ENCODE measurements around the gene CYP8B1. TPM values are rescaled to one million over a fixed set of nuclear protein-coding genes. Genes with fewer than 3 reads are reported as not detected.

The CYP8B1 gene
- total RNA-seq, 4 donors from 2014 or later = not detected

DNA sequence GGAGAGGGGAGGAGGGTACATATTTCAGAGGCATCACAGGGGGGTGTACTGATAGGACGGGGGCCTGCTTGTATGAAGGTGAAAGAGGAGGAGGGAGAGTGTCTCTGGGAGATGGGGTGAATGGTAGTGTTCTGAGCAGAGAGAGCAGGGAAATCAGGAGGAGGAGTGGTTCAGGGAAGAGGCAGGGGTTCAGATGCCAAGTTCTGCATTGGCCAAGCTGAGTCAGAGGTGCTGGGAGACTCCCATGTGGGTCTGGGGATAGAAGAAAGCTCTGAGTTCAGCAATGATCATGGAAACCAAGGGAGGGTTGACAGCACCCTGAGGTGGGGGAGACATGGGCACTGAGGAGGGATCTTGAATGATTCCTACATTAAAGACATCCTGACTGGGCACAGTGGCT is 3.0 kb downstream of the CYP8B1 start:
- no peaks in the 10 kb centered on the region for H3K4me1 ChIP-seq
- WGBS, 2 donors = 83 to 90% methylated on average over 1 of the region's 1 CpG
- H3K9me3 ChIP-seq = no peaks in the 10 kb centered on the region
- no peaks in the 10 kb centered on the region for H3K27me3 ChIP-seq
- no peak for DNase-seq
- intact Hi-C loops (cut with DNase I) = no loop called here
- no peak for TF ChIP-seq POLR2A (IDR thresholded peaks at IDR 0.05)
- TF ChIP-seq, protein P1, sequence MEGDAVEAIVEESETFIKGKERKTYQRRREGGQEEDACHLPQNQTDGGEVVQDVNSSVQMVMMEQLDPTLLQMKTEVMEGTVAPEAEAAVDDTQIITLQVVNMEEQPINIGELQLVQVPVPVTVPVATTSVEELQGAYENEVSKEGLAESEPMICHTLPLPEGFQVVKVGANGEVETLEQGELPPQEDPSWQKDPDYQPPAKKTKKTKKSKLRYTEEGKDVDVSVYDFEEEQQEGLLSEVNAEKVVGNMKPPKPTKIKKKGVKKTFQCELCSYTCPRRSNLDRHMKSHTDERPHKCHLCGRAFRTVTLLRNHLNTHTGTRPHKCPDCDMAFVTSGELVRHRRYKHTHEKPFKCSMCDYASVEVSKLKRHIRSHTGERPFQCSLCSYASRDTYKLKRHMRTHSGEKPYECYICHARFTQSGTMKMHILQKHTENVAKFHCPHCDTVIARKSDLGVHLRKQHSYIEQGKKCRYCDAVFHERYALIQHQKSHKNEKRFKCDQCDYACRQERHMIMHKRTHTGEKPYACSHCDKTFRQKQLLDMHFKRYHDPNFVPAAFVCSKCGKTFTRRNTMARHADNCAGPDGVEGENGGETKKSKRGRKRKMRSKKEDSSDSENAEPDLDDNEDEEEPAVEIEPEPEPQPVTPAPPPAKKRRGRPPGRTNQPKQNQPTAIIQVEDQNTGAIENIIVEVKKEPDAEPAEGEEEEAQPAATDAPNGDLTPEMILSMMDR (IDR thresholded peaks at IDR 0.05) = no peak
- H3K4me3 ChIP-seq (replicated peaks in 1 of 3) = no peak overlapping the region
- H3K27ac ChIP-seq = no peak overlapping the region
- H3K36me3 ChIP-seq = no peaks in the 10 kb centered on the region

DNA sequence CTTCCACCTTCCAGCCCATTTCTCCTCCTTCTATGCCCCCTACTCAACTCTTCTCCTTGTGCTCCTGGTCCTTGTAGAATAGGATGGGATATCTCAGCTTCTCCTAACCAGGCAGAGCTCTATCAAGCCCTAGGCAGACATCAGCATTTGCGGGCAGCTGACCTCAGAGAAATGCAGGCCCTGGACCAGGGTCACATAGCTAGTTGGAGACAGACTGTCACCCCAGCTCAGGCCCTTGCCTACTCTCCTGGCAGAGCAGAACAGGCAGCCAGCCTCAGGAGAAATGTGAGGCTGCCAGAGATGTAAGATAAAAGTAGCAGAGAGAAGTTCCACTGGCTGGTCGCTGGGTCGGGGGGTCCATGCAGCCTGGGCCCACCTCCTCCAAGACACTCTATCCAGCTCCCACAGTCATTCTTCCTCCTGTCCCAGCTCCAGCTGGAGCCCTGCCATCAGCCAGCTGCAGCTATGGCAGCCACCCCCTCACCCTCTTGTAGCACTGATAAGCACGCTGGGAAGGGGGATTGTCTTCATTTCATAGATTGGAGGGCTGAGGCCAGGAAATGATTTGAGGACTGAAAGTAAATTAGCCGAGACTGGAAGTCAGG is 4.0 kb downstream of the CYP8B1 start:
- no peak overlapping the region for H3K27ac ChIP-seq
- H3K4me1 ChIP-seq = no peaks in the 10 kb centered on the region
- 37 to 46% methylated on average over 5 of the region's 5 CpGs for WGBS, 2 donors
- H3K9me3 ChIP-seq = no peaks in the 10 kb centered on the region
- intact Hi-C loops (cut with DNase I) = no loop called here
- DNase-seq = no peak
- TF ChIP-seq POLR2A (IDR thresholded peaks at IDR 0.05) = no peak
- TF ChIP-seq, protein P1 (IDR thresholded peaks at IDR 0.05) = no peak
- H3K36me3 ChIP-seq = no peaks in the 10 kb centered on the region
- no peak overlapping the region for H3K4me3 ChIP-seq (replicated peaks in 1 of 3)
- no peaks in the 10 kb centered on the region for H3K27me3 ChIP-seq

DNA sequence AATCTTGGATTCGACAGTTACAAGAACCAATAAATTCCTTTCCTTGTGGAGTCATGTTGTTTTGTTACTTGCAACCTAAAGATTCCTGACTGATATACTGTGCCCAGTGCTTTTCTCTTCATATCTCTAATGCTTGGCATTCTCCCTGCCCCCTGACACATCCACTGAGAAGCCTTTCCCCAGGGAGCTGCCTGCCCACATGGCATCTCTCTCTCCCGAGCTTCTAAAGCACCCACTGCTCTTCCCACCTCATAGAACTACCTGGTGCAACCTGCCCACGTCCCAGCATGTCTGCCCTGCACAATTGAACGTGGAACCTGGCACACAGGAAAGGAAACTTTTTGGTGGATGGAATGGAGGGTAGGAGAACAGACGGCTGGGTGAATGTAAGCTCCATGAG is 6.8 kb downstream of the CYP8B1 start:
- Histone ChIP-seq H3K27ac (no peak overlapping the region), H3K4me1 (no peaks in the 10 kb centered on the region), H3K4me3 (replicated peaks in 1 of 3) (no peak overlapping the region), H3K36me3 (no peaks in the 10 kb centered on the region), H3K27me3 (no peaks in the 10 kb centered on the region), H3K9me3 (no peaks in the 10 kb centered on the region)
- intact Hi-C loops (cut with DNase I) = no loop called here
- DNase-seq = no peak
- 80 to 85% methylated on average over 5 of the region's 5 CpGs for WGBS, 2 donors
- no peak for TF ChIP-seq POLR2A (IDR thresholded peaks at IDR 0.05)
- TF ChIP-seq, protein P1 (IDR thresholded peaks at IDR 0.05) = no peak

- TF ChIP-seq, protein P1 (IDR thresholded peaks at IDR 0.05) = no peak
- no peak for TF ChIP-seq POLR2A (IDR thresholded peaks at IDR 0.05)
These were observed 8.5 kb downstream of the CYP8B1 start for GRCh38 chr3:42867138-42867537.

DNA sequence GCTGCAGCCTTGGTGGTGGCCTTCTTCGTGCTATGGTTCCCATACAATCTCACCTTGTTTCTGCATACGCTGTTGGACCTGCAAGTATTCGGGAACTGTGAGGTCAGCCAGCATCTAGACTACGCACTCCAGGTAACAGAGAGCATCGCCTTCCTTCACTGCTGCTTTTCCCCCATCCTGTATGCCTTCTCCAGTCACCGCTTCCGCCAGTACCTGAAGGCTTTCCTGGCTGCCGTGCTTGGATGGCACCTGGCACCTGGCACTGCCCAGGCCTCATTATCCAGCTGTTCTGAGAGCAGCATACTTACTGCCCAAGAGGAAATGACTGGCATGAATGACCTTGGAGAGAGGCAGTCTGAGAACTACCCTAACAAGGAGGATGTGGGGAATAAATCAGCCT is 10.4 kb downstream of the CYP8B1 start:
- H3K36me3 ChIP-seq = no peaks in the 10 kb centered on the region
- TF ChIP-seq, protein P1 (IDR thresholded peaks at IDR 0.05) = no peak
- TF ChIP-seq POLR2A (IDR thresholded peaks at IDR 0.05) = no peak
- H3K27me3 ChIP-seq = no peaks in the 10 kb centered on the region
- H3K9me3 ChIP-seq = no peaks in the 10 kb centered on the region
- intact Hi-C loops (cut with DNase I) = no loop called here
- no peak overlapping the region for H3K4me3 ChIP-seq (replicated peaks in 1 of 3)
- no peak overlapping the region for H3K27ac ChIP-seq
- no peaks in the 10 kb centered on the region for H3K4me1 ChIP-seq
- peak; percentile 39 to 56 for DNase-seq
- 83% methylated on average over 8 of the region's 8 CpGs for WGBS, 2 donors

More at GRCh38 chr3:42867138-42867537, 8.5 kb downstream of the CYP8B1 start:
- H3K27me3 ChIP-seq = no peaks in the 10 kb centered on the region
- H3K27ac ChIP-seq = no peak overlapping the region
- 91 to 93% methylated on average over 7 of the region's 7 CpGs for WGBS, 2 donors
- no peak overlapping the region for H3K4me3 ChIP-seq (replicated peaks in 1 of 3)
- H3K4me1 ChIP-seq = no peaks in the 10 kb centered on the region
- H3K36me3 ChIP-seq = no peaks in the 10 kb centered on the region
- H3K9me3 ChIP-seq = no peaks in the 10 kb centered on the region
- intact Hi-C loops (cut with DNase I) = no loop called here
- DNase-seq = no peak
